Immature natural killer cell (primary cell): ENCODE data around the gene UIMC1. TPM values are rescaled to one million over a fixed set of nuclear protein-coding genes. Genes with fewer than 3 reads are reported as not detected.

ENCODE experiments used
- DNase-seq, 3 donors: peaks; one replicate each; pipeline ENCODE4 v3.0.0; 2022; ENCODE audit warnings: mixed read lengths in 1 of 3
- H3K27ac Mint-ChIP-seq, 6 donors: one replicate each; pipeline ENCODE4 v1.8.0; 2020; ENCODE audit warnings: mixed read lengths in 6 of 6, mild to moderate bottlenecking in 5 of 6, inconsistent platforms in 4 of 6, moderate library complexity in 3 of 6
- H3K27me3 Mint-ChIP-seq, 3 donors: one replicate each; pipeline ENCODE4 v1.8.0; 2020 to 2021; ENCODE audit warnings: low read depth in 3 of 3, mild to moderate bottlenecking in 3 of 3, mixed read lengths in 3 of 3, moderate library complexity in 3 of 3, inconsistent platforms in 1 of 3
- H3K36me3 Mint-ChIP-seq, 3 donors: one replicate each; pipeline ENCODE4 v1.8.0; 2020; ENCODE audit warnings: mixed read lengths in 3 of 3, inconsistent platforms in 2 of 3, mild to moderate bottlenecking in 2 of 3
- H3K4me1 Mint-ChIP-seq, 2 donors: one replicate each; pipeline ENCODE4 v1.8.0; 2020; ENCODE audit warnings: inconsistent platforms in 2 of 2, mild to moderate bottlenecking in 2 of 2, mixed read lengths in 2 of 2, moderate library complexity in 1 of 2
- H3K4me3 Mint-ChIP-seq, 5 donors: one replicate each; pipeline ENCODE4 v1.8.0; 2020; ENCODE audit warnings: mild to moderate bottlenecking in 5 of 5, mixed read lengths in 5 of 5, inconsistent platforms in 3 of 5, moderate library complexity in 3 of 5
- H3K9me3 Mint-ChIP-seq, 6 donors: one replicate each; pipeline ENCODE4 v1.8.0; 2020; ENCODE audit warnings: mild to moderate bottlenecking in 6 of 6, mixed read lengths in 6 of 6, inconsistent platforms in 4 of 6, moderate library complexity in 3 of 6
- polyA plus RNA-seq, 3 donors: library from polyadenylated mRNA; unstranded; fragments of 300-500 nt; fragmentation: Illumina TruSeq; gene quantifications; one replicate each; pipeline ENCODE4 v1.2.3, GENCODE V29; 2021

Gene UIMC1
- polyA plus RNA-seq, 3 donors from 2014 or later, result 12.8 to 21.5 (median 14.9) TPM

DNA sequence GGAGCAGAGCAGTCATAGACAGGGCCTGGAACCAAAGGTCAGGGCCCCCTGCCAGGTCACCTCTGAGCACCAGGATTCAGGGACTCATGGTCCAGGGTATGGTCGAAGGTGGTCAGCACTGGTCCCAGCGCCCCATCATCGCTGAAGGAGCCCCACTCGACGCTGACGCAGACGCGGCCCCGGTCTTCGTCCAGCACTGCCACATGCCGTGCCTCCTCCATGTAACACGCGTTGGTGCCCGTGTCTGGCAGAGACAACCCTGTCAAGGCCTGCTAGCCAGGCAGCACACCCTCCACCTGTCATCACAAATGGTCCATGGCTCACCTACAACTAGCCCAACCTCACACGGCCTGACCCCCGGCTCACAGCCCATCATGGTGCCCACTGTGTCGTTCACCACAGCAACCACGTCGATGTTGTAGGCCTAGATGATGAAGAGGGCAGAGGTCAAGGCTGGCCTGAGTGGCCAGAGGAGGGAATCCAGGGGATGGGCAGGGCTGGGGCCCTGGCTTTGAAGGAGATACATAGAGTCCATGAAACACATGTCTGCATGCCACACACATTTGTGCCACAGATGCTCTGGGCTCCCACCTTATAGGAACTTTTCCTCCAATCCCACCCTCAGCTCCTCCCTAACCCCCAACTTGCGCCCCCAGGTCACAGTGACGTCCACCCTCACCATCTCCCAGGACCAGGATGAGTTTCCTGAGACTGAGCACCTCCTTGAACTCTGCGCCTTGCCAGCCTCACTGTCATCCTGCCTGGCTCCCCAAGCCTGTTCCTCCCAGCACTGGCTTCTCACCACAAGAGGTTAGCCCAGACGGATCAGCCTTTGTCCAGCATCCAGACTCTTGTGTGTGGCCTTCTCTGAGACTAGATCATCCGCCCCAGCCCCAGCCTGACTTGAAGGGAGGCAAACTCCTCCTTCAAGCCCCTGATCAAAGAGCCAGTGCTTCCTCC lies 117.0 kb downstream of the UIMC1 start:
- no peak for DNase-seq
- Mint-ChIP-seq H3K4me3 (no peak overlapping the region), H3K36me3 (peaks cover 0 to 3% (median 0%) of the 10 kb centered on the region in 3 donors), H3K27ac (no peak overlapping the region), H3K4me1 (no peaks in the 10 kb centered on the region), H3K27me3 (peaks cover 0 to 12% (median 5%) of the 10 kb centered on the region in 3 donors), H3K9me3 (no peaks in the 10 kb centered on the region)

- DNase-seq, result no peak
- Mint-ChIP-seq H3K27ac (no peak overlapping the region), H3K4me1 (no peaks in the 10 kb centered on the region), H3K4me3 (no peak overlapping the region), H3K27me3 (peaks cover 0 to 12% (median 4%) of the 10 kb centered on the region in 3 donors), H3K9me3 (no peaks in the 10 kb centered on the region), H3K36me3 (peaks cover 0 to 3% (median 0%) of the 10 kb centered on the region in 3 donors)
These were observed 117.8 kb downstream of the UIMC1 start for GRCh38 chr5:176888865-176889165.

DNA sequence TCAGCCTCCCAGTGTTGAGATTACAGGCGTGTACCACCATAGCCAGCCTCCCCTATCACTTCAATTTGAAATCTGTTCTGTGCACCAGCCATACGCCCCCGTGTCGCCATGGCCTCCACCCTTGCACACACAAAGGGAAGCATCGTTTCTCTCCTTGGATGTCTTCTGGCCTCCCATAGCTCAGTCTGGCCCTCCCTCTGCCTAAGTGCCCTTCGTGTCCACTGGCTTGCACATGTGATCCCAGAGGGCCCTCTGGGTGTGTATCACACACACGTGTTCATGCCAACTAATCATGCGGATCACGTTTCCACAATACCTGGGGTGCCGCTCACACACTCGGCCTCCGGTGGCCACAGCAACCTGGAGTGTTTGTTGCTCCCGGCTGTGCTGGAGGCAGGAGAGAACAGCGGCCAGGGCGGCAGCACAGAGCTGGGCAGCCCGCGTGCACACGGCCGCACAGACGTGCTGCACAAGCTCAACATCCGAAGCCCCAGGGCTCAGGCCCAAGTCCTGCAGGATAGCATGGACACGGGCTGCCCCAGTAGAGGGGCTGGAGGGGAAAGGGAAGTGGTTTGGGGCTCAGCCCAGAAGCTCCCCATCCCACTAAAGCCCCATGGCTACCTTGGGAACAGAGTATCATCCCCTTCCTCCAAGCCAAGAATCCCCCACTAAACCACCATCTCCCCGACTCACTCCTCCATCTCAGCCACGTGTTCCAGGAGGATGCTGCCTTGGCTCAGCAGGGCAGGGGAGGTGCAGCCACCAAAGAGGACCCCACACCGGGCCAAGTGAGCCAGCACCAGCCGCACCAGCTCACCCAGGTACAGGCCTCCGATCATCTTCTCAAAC lies 118.3 kb downstream of the UIMC1 start:
- Mint-ChIP-seq H3K9me3 (no peaks in the 10 kb centered on the region), H3K4me3 (no peak overlapping the region), H3K27ac (no peak overlapping the region), H3K27me3 (peaks cover 0 to 12% (median 3%) of the 10 kb centered on the region in 3 donors), H3K36me3 (no peaks in the 10 kb centered on the region), H3K4me1 (no peaks in the 10 kb centered on the region)
- no peak for DNase-seq

DNA sequence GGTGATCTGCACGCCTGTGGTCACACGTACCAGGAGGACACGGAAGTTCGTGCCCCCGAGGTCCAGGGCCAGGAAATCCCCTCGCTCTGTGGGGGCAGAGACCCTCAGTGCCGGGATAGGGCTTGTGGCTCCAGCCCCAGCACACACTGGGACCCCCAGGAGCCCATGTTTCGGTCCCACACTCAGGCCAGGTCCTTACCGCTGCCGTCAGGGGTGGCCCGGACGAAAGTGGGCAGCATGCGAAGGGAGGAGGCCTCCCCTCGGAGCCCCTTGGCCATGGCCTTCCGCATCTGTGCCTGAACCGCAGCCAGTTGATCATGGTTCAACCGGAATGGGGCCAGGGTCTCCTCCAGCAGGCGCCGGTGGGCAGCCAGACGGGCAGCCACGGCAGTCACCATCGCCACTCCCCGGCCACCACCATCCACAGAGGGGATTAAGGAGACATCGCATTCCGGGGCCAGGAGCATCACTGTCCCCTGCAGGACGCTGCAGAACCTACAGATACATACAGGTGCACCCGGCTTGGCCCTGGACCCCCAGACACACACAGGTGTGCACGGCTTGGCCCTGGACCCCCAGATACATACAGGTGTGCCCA lies 119.2 kb downstream of the UIMC1 start:
- H3K9me3 Mint-ChIP-seq, result no peaks in the 10 kb centered on the region
- no peaks in the 10 kb centered on the region for H3K4me1 Mint-ChIP-seq
- no peaks in the 10 kb centered on the region for H3K36me3 Mint-ChIP-seq
- H3K27ac Mint-ChIP-seq, result no peak overlapping the region
- peaks cover 0 to 11% (median 4%) of the 10 kb centered on the region in 3 donors for H3K27me3 Mint-ChIP-seq
- no peak for DNase-seq
- H3K4me3 Mint-ChIP-seq, result no peak overlapping the region

DNA sequence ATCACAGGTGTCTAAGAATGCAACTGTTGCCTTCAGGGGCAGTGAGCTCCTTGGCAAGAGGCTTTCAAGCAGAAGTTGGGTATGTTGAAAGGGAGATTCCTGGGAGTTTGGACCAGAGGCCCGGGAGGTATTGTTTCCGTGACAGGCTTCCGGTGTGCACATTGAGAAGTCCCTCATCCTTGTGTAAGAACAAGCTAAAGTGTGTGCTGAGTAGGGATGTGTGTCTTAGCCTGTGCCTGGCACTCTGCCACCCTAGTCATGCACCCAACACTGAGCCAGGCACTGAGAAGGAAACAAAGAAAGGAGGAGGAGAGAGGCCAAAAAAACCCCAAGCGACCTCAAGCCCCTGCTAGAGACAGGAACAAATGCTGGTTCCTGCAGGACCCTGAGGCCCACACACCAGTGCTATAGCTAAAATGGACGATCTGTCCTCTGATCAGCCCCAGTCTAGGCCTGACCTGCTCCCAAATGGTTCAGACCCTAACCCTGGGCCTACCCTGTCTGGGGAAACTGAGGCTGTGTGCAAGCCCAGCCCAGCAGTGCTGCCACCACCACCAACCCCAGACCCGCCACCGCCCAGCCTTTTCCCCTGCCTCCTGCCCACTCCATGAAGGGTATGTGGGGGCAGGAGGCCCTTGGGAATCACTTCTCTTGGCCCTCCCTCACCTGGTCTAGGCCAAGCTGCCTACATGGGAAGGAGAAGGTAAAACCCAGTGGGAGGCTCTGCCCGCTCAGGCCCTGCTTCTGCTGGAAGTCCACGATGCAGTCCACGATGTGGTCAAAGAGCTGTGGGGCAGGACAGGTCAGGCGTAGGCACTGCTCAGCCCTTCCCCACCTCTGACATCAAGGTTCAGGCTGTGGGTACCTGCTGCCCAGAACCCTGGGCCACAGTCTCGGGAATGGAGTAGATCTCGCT lies 120.0 kb downstream of the UIMC1 start:
- H3K27me3 Mint-ChIP-seq, result peaks cover 0 to 11% (median 4%) of the 10 kb centered on the region in 3 donors
- no peak overlapping the region for H3K27ac Mint-ChIP-seq
- DNase-seq, result no peak
- H3K36me3 Mint-ChIP-seq, result no peaks in the 10 kb centered on the region
- no peaks in the 10 kb centered on the region for H3K9me3 Mint-ChIP-seq
- no peak overlapping the region for H3K4me3 Mint-ChIP-seq
- H3K4me1 Mint-ChIP-seq, result no peaks in the 10 kb centered on the region

- no peaks in the 10 kb centered on the region for H3K9me3 Mint-ChIP-seq
- no peaks in the 10 kb centered on the region for H3K4me1 Mint-ChIP-seq
- peaks cover 0 to 7% (median 7%) of the 10 kb centered on the region in 3 donors for H3K27me3 Mint-ChIP-seq
- H3K27ac Mint-ChIP-seq, result no peak overlapping the region
- no peak overlapping the region for H3K4me3 Mint-ChIP-seq
- no peaks in the 10 kb centered on the region for H3K36me3 Mint-ChIP-seq
- no peak for DNase-seq
These were observed 122.0 kb downstream of the UIMC1 start for GRCh38 chr5:176884571-176884890.

GRCh38 chr5:176883700-176884570 lies 122.6 kb downstream of the UIMC1 start:
- H3K27ac Mint-ChIP-seq, result no peak overlapping the region
- H3K4me3 Mint-ChIP-seq, result no peak overlapping the region
- H3K36me3 Mint-ChIP-seq, result no peaks in the 10 kb centered on the region
- DNase-seq, result no peak
- H3K4me1 Mint-ChIP-seq, result no peaks in the 10 kb centered on the region
- H3K27me3 Mint-ChIP-seq, result peaks cover 0 to 7% (median 7%) of the 10 kb centered on the region in 3 donors
- H3K9me3 Mint-ChIP-seq, result no peaks in the 10 kb centered on the region

DNA sequence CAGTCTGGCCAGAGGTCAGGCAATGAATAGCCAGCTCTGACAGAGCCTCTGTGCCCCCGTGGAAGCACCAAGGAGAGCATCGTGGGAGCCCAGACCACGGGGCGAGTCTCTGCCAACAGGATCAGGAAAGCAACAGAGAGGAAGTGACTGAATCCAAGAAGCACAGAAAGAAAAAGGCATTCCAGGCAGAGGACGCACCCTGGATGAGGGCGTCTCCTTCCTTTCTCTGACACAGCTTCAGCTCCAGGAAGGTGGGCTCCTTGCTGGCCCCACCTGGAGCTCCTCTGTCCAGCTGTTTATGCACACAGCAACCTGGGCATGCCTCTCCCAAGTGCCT lies 124.0 kb downstream of the UIMC1 start:
- Mint-ChIP-seq H3K4me1 (no peaks in the 10 kb centered on the region), H3K4me3 (no peak overlapping the region), H3K9me3 (no peaks in the 10 kb centered on the region), H3K27ac (no peak overlapping the region), H3K36me3 (no peaks in the 10 kb centered on the region), H3K27me3 (peaks cover 2 to 7% (median 4%) of the 10 kb centered on the region in 3 donors)
- DNase-seq, result no peak

DNA sequence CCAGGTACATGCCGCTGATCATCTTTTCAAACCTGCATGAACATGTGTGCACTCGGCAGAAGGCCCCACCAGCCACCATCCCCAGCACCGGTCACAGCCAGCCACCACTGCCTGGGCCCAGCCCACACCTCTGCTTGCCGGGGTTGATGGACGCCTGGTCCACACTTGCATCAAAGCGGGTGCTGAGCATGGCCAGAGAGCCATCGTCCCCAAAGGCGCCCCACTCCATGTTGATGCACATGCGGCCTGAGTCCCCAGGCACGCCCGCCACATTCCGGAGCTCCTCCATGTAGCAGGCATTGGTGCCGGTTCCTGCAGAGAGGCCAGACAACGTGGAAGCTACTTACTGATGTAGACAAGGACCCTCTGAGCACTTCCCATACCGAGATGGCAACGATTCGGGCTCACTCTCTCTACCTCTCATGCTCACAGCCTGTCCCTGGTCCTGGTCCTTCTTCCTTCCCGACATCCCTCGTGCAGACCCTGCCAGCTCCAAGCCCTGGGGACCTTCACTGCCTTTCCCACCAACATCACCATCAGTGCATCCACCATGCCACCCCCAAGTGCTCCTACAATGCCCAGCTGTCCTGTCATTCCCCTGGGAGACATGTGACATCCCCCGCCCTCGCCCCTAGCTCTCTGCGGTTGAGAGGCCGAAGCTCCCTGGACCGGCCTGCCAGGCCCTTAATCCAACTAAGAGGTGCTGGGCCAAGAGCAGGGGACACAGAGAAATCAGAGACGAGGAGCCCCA lies 124.6 kb downstream of the UIMC1 start:
- no peak overlapping the region for H3K4me3 Mint-ChIP-seq
- peaks cover 2 to 7% (median 4%) of the 10 kb centered on the region in 3 donors for H3K27me3 Mint-ChIP-seq
- H3K36me3 Mint-ChIP-seq, result no peaks in the 10 kb centered on the region
- no peak overlapping the region for H3K27ac Mint-ChIP-seq
- no peaks in the 10 kb centered on the region for H3K4me1 Mint-ChIP-seq
- DNase-seq, result no peak
- no peaks in the 10 kb centered on the region for H3K9me3 Mint-ChIP-seq

DNA sequence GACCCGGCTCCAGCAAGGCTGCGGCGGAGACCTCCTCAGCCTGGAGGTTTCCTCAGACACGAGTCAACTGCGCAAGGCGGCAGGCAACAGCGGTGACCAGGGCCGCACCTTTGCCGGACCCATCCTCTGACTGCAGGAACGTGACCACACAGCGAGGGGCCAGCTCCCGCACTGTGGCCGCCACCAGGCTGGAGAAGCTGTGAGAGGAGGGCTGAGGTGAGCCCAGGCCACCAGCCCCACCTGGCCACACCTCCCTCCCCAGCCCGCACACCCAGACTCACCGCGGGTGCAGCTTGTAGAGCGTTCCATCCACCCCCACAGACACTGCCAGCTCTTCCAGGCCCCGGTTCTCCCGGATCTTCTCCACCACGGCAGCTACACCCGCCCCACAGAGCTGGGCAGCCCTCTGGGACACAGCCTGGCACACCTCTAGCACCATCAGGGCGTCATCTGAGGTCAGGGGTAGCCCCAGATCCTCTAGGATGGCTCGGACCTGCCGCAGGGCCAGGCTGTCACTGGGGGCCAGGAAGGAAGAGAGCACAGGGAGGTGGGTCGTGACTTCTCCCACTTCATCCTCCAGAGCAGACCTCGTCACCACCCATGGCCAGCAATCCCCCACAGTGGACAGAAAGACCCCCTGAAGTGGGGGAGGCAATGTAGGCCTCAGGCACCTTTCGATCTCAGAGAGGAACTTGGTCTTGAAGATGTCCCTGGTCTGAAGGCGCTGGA lies 125.4 kb downstream of the UIMC1 start:
- peaks cover 2 to 9% (median 4%) of the 10 kb centered on the region in 3 donors for H3K27me3 Mint-ChIP-seq
- no peak overlapping the region for H3K27ac Mint-ChIP-seq

GRCh38 chr5:176880366-176881020 lies 126.1 kb downstream of the UIMC1 start:
- Mint-ChIP-seq H3K27me3 (peaks cover 7 to 15% (median 9%) of the 10 kb centered on the region in 3 donors), H3K36me3 (no peaks in the 10 kb centered on the region), H3K4me1 (peaks cover 10 to 11% of the 10 kb centered on the region in 2 donors), H3K4me3 (no peak overlapping the region), H3K27ac (no peak overlapping the region), H3K9me3 (no peaks in the 10 kb centered on the region)
- DNase-seq, result no peak

More for the DNA sequence above, 125.4 kb downstream of the UIMC1 start:
- Mint-ChIP-seq H3K9me3 (no peaks in the 10 kb centered on the region), H3K4me1 (peaks cover 3 to 5% of the 10 kb centered on the region in 2 donors), H3K36me3 (no peaks in the 10 kb centered on the region), H3K4me3 (no peak overlapping the region)
- DNase-seq, result no peak
